Gastrocnemius medialis (tissue), 4 donors: Measurements from ENCODE around the gene N4BP2L1.

ENCODE experiments used
- CTCF ChIP-seq, 5 experiments: fragments of 450-650 bp in 3 of 5; fragments of 200-600 bp in 2 of 5; sonication (generic) in 2 of 5; IDR thresholded peaks in 4 of 5; conservative IDR thresholded peaks in 1 of 5; 1 replicate in 4 of 5; 2 replicates in 1 of 5; pipeline ENCODE4 v1.5.1; 2016 to 2019; ENCODE audit warnings: antibody characterized with exemption in 5 of 5, mild to moderate bottlenecking in 3 of 5, moderate library complexity in 3 of 5
- POLR2A ChIP-seq, 2 donors: fragments of 450-650 bp; IDR thresholded peaks; one replicate each; pipeline ENCODE4 v1.6.1; 2017; ENCODE audit warnings: antibody characterized with exemption in 2 of 2, mild to moderate bottlenecking in 2 of 2, moderate library complexity in 2 of 2

GRCh38 chr13:32445461-32445860 lies 17.5 kb upstream of the N4BP2L1 start:
- TF ChIP-seq POLR2A (IDR thresholded peaks at IDR 0.05) (no peak), CTCF (IDR thresholded peaks at IDR 0.05 in 4 of 5, conservative IDR thresholded peaks at IDR 0.05 in 1 of 5) (no peak)
